H4 (cell line): ENCODE measurements around the gene APOA5. TPM values are rescaled to one million over a fixed set of nuclear protein-coding genes. Genes with fewer than 3 reads are reported as not detected.
"Not testable (repeated sequence)": the region's sequence is repeated elsewhere in the genome, so short reads cannot be mapped to it uniquely, and the experiment has no call there.

Source experiments
- DNase-seq: peaks from one replicate; pipeline ENCODE4 v3.0.0-alpha.2; 2015; ENCODE audit warnings: low spot score
- total RNA-seq: library from RNA; depleted of rRNA; stranded (reverse); fragments of >200 nt; shearing (Covaris generic); gene quantifications from 2 replicates; pipeline ENCODE4 v1.2.3, GENCODE V29; 2014; rRNA removed

The APOA5 gene, protein sequence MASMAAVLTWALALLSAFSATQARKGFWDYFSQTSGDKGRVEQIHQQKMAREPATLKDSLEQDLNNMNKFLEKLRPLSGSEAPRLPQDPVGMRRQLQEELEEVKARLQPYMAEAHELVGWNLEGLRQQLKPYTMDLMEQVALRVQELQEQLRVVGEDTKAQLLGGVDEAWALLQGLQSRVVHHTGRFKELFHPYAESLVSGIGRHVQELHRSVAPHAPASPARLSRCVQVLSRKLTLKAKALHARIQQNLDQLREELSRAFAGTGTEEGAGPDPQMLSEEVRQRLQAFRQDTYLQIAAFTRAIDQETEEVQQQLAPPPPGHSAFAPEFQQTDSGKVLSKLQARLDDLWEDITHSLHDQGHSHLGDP
- not detected in 2 replicates for total RNA-seq

- DNase-seq, result no peak
Measured at GRCh38 chr11:116791813-116792143, at the start of gene APOA5. APOA5 (minus strand) TSS chr11:116791879; CDS start chr11:116791860, 19 bp downstream.

DNA sequence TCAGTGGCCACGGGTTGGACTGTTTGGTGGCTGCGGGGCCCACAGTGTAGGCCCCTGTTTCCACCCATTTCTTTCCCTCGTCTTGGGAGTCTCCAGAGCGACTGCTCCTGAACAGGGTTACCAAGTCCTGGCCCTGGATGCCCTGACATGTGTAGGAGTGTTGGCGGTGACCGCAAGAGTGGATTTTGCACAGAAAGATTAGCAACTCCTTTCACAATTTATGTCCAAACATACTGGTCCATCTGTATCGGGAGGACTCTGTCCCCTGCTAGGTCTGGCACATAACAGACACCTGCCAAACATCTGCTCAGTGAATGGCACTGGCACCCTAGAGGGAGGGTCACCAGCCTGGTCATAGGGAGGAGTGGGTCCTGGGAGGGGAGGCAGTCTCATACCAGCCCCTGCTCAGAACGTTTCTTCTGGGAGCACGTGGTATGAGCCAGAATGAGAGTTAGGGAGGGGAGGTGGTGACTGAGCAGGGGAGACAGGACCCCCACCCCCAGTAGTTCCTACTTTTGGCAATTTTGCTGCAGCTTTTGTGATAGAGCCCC, 49.1 kb upstream of the APOA5 start:
- DNase-seq, result no peak

DNA sequence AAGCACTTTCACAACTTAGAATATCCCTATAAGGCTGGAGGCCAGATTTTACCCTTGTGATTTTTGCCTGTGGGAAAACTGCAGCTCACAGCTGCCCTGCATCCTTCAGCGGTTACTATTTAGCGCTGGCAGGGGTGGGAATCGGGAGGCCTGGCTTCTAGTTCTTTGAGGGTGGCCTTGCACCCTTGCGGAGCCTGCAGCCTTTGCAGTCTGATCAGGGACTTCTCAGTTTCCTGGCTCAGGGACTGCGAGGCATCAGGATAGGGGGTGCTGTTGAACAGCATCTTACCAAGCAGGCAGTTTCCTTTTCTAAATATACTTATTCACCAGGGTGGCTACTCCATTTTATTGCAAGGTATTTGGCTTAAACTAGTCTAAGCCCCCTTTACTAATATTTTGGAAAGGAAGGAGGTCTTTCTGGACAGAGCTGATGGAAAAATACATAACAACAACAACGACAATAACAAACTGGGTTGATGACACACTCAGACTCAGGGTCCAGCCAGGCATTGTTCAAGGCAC, 48.6 kb upstream of the APOA5 start:
- no peak for DNase-seq

- DNase-seq, result no peak
Measured at GRCh38 chr11:116838321-116839084, 46.8 kb upstream of the APOA5 start.

DNA sequence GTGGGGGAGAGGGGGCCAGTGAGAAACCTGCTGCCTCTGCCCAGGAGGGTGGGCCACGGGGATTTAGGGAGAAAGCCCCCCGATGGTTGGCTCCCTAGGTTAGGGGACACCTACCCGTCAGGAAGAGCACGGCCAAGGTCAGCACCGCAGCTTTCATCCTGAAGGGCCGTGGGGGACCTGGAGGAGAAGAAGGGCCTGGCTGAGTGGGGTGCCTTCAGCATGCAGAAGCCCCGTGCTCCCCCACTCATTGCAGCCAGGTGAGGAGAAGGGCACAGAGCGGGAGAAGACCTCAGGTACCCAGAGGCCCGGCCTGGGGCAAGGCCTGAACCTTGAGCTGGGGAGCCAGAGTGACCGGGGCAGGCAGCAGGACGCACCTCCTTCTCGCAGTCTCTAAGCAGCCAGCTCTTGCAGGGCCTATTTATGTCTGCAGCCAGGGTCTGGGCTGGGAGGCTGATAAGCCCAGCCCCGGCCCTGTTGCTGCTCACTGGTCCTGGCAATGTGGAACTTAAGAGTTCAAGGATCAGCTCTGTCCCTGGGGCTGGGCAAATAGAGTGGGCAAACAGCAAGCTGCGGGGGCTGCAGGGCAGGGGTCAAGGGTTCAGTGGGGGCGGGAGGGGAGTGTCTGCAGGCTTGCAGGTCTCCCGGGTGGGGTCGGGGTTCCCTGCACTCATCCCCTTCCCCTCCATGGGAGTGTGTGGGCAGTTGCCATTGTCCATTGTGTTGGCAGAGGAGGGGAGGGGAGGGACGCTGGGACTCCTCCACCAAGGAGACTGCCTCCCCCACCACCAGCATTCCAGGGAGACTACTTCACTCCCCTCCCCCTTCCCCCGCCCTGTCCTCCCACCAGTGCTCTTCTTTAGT, 45.8 kb upstream of the APOA5 start, which contains the start of gene APOA1:
Gene APOA1 (minus strand): TSS at position 392 of the 861 bp plus-strand sequence. CDS start 235 bp downstream, at position 157.
- DNase-seq, result no peak

- no peak for DNase-seq
Measured at GRCh38 chr11:116836632-116836991, 44.9 kb upstream of the APOA5 start.

DNA sequence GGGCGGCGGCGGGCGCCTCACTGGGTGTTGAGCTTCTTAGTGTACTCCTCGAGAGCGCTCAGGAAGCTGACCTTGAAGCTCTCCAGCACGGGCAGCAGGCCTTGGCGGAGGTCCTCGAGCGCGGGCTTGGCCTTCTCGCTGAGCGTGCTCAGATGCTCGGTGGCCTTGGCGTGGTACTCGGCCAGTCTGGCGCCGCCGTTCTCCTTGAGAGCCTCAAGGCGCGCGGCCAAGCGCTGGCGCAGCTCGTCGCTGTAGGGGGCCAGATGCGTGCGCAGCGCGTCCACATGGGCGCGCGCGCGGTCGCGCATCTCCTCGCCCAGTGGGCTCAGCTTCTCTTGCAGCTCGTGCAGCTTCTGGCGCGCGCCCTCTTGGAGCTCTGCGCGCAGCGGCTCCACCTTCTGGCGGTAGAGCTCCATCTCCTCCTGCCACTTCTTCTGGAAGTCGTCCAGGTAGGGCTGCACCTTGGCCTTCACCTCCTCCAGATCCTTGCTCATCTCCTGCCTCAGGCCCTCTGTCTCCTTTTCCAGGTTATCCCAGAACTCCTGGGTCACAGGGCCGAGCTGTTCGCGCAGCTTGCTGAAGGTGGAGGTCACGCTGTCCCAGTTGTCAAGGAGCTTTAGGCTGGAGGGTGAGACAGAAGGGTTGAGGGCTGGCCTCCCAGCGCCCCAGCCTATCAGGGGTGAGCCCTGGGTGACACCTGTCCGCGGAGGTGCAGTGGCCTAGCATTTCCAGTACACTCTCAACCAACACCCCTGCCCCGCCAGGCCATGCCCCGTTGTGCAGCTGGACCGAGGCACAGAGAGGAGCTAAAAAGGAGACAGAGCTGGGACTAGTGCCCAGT, 44.3 kb upstream of the APOA5 start:
- peak; percentile 83 for DNase-seq

DNA sequence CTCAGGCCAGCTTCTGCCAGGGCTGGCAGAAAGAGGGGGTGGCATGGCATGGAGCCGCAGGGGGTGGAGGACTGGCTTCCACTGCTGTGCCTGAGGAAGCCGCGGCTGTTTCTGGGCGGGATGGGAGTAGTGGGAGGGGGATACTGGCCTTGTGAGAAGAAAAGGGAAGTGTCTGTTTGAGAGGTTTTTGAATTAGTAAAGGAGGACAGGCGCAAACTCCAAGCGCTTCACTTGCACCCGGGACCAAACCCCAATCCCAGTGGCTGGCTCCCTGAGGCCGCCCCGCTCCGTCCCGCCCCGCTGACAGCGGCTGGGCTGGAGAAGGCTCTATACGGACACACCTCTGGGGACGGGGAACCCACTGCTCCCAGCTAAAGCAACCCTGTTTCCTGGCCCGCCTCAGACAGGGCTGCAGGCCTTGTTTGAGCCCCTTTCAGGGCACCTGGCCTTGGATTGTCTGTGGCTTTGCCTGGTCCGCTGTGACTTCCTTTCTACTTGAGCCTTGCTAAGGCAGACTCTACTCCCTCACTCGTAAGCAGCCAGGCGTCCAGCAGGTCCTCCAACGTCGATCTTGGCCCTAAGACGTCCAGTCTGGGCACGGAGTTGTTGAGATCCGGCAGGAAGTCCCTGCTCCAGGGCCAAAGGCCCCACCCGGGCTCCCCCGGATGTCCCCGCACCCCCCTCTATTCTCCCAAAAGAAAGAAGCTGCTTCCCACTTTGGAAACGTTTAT, 43.5 kb upstream of the APOA5 start:
- DNase-seq, result no peak

DNA sequence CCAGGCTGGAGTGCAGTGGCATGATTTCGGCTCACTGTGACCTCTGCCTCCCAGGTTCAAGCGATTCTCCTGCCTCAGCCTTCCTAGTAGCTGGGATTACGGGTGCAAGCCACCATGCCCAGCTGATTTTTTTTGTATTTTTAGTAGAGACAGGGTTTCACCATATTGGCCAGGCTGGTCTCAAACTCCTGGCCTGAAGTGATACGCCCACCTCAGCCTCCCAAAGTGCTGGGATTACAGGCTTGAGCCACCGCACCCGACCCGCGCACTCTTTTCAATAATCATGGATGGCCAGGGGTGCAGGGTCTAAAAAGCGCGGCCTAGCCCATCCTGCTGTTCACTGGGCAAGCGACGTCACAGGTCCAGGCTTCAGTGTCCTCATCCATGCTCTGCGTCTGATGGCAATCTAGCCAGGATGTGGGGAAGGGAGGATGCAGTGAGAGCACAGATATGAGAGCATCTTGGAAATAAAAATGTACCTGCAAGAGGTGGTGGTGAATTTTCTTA, 42.9 kb upstream of the APOA5 start:
- DNase-seq, result not testable (repeated sequence)

DNA sequence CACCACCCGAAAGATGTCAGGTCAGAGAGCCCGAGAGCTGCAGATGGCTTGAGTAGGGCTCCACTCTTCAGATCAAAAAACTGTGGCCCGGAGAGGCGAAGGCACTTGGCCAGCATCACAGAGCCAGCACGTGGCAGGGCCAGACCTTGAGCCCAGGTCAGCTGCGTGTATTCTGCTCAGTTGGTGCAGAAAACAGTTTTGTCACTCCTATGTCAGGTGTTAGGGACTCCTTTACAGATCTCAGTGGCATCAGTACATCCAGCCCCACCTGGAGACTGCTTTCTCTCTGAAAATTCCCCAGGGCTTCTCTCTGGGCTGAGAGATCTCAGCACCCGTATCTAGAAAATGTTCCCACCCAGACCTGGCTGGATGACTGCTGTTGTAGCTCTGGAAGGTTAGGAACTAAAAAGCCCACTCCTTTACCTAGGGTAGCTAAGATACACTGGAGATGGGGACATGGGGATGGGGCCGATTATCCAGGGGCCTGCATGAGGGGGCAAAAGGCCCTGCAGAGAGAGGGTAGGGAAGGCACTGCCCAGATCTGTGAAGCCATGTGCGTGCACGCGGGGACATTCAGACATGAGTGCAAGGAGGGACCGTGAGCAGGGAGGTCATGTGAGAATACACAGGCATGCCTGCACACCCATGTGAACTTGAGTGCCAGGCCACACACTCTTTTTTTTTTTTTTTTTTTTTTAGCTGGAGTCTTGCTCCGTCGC, 42.3 kb upstream of the APOA5 start:
- DNase-seq, result no peak

GRCh38 chr11:116833491-116833815, 41.8 kb upstream of the APOA5 start:
- no peak for DNase-seq

GRCh38 chr11:116832350-116833290, 40.9 kb upstream of the APOA5 start:
- DNase-seq, result no peak

- DNase-seq, result no peak
Measured at GRCh38 chr11:116831790-116832349, 40.2 kb upstream of the APOA5 start.

GRCh38 chr11:116830184-116830912, 38.7 kb upstream of the APOA5 start:
- no peak for DNase-seq

GRCh38 chr11:116829525-116830183, 38.0 kb upstream of the APOA5 start, which contains the start of gene APOC3:
APOC3 (plus strand) TSS chr11:116829907; CDS start chr11:116830583, 676 bp downstream.
- no peak for DNase-seq
